C4-2B (cell line): ENCODE measurements around the gene CFL1.
"Not testable (repeated sequence)": the region's sequence is repeated elsewhere in the genome, so short reads cannot be mapped to it uniquely, and the experiment has no call there.

Source experiments
- H3K27ac ChIP-seq: fragments of 450-650 bp; 2 replicates; pipeline ENCODE4 v1.5.1; 2017
- CTCF ChIP-seq: fragments of 450-650 bp; conservative IDR thresholded peaks from 2 replicates; pipeline ENCODE4 v1.5.1; 2017; ENCODE audit warnings: mild to moderate bottlenecking
- ZFX ChIP-seq: fragments of 450-650 bp; IDR thresholded peaks from 2 replicates; pipeline ENCODE4 v1.6.1; 2017

Gene CFL1

GRCh38 chr11:65847746-65848145, 10.2 kb downstream of the CFL1 start:
- no peak for TF ChIP-seq CTCF
- TF ChIP-seq ZFX = no peak
- H3K27ac ChIP-seq = no peak overlapping the region

DNA sequence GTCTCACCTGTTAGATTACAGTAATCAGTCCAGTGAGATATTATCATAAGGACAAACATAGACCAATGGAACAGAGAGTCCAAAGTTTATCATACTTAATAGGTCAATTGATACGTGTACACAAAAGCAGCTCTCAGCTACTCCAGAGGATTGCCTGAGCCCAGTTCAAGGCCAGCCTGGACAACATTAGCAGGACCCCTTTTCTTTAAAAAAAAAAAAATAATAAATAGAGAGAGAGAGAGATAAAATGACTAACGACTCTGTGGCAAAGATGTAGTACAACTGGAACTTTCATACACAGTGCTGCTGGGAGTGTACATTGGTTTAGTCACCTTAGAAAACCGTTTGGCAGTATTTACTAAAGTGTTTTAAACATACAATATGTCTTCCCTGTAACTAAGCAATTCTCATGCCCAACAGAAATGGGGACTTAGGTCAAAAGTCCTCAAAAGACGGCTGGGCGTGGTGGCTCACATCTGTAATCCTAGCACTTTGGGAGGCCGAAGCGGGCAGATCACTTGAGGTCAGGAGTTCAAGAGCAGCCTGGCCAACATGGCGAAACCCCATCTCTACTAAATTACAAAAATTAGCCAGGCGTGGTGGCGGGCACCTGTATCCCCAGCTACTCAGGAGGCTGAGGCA, 13.6 kb downstream of the CFL1 start:
- TF ChIP-seq CTCF (no peak), ZFX (no peak)
- no peak overlapping the region for H3K27ac ChIP-seq

DNA sequence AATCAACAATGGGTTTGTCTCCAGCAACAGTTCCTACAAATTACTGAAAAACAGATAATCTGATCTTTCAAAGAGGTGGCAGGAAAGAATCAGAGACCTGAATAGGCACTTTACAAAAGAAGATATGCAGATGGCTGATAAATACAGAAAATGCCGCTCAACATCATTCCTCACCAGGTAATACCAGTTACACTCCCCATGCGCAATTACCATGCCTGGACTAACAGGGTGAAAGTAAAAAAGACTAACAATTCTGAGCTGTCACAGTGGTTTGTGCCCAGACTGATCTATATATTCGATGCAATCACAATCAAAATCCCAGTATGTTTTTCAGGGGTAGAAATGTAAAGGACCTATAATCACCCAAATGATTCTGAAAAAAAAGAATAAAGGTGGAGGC, 14.2 kb downstream of the CFL1 start:
- no peak overlapping the region for H3K27ac ChIP-seq
- TF ChIP-seq CTCF = no peak
- TF ChIP-seq ZFX = no peak

DNA sequence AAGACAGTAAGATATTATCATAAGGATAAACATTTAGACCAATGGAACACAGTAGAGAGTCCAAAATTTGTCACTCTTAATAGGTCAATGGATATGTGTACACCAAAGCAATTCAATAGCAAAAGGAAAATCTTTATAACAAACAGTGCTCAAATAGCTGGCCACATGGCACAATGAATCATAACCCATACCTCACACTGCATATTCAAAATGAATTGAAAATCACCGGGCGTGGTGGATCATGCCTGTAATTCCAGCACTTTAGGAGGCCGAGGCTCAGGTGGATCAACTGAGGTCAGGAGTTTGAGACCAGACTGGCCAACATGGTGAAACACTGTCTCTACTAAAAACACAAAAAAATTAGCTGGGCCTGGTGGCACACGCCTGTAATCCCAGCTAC, 15.8 kb downstream of the CFL1 start:
- TF ChIP-seq ZFX (no peak), CTCF (no peak)
- H3K27ac ChIP-seq = no peak overlapping the region

GRCh38 chr11:65834202-65834601, 23.8 kb downstream of the CFL1 start:
- TF ChIP-seq CTCF (no peak), ZFX (no peak)
- no peak overlapping the region for H3K27ac ChIP-seq

DNA sequence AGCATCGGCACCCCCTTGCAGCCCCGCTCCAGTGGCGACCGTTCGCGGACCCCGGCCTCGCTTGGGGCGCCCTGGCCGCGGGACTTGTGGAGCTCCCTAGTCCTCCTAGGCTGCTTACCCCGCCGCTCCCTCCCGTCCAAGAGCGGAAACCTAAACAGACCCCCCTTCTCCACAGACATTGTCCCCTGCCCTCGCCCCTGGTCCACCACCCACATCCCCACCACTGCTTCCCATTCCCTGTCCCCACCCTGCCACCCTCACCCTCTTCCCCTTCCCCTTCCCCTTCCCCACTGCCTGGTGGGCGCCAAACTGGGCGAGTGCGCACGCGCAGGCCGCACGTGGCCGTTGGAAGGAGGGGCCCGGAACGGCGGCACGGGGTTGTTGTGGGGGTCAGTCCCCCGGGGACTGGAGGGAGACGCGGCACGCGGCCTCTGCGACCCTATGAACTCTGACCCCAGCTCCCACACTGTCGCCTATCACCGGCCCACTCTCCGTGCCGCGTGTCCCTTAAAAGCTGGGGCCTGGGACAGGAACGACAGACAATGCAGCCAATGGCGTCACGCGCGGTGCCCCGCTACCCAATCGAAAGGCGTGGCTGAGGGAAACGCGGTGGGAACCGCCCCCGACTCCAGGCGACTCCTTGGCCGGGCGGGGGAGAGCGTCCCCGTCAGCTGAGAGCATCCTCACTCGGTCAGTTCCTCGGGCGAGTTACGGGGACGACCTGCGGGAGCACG, 24.5 kb downstream of the CFL1 start, which contains the start of gene SNX32:
SNX32 (plus strand) TSS at position 667 of the 734 bp plus-strand sequence. CDS start 103 bp downstream, outside the sequence.
- TF ChIP-seq CTCF = no peak
- TF ChIP-seq ZFX = no peak
- H3K27ac ChIP-seq = no peak within 1 kb of the TSS

DNA sequence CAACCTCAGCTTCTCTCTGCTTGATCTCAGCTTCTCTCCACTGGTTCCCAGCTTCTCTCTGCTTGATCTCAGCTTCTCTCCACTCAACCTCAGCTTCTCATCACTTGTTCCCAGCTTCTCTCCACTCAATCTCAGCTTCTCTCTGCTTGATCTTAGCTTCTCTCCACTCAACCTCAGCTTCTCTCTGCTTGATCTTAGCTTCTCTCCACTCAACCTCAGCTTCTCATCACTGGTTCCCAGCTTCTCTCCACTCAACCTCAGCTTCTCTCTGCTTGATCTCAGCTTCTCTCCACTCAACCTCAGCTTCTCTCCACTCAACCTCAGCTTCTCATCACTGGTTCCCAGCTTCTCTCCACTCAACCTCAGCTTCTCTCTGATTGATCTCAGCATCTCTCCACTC, 25.7 kb downstream of the CFL1 start:
- H3K27ac ChIP-seq = not testable (repeated sequence)

GRCh38 chr11:65829459-65829858, 28.5 kb downstream of the CFL1 start:
- no peak overlapping the region for H3K27ac ChIP-seq
- TF ChIP-seq CTCF (no peak), ZFX (no peak)
